Esophagus squamous epithelium (tissue), 5 donors: ENCODE results near the gene CACNA2D3. TPM values are rescaled to one million over a fixed set of nuclear protein-coding genes. Genes with fewer than 3 reads are reported as not detected.

Experiments
- DNase-seq: peaks from one replicate; lab custom pipeline; 2025; lab: John Stamatoyannopoulos, UW
- H3K27ac ChIP-seq, 4 donors: fragments of 200-600 bp; sonication (generic); one replicate each; pipeline ENCODE4 v1.5.1; 2016 to 2019; ENCODE audit warnings: mild to moderate bottlenecking in 1 of 4
- H3K27me3 ChIP-seq, 4 donors: fragments of 200-600 bp; sonication (generic); 1 replicate in 3 of 4; 2 replicates in 1 of 4; pipeline versions ENCODE4 v1.5.1 to v1.6.0; 2017 to 2021; ENCODE audit warnings: antibody characterized with exemption in 1 of 4
- H3K36me3 ChIP-seq, 3 donors: fragments of 200-600 bp; sonication (generic); one replicate each; pipeline ENCODE4 v1.5.1; 2016 to 2019
- H3K4me1 ChIP-seq, 3 donors: fragments of 200-600 bp; sonication (generic); one replicate each; pipeline ENCODE4 v1.5.1; 2017 to 2019
- H3K4me3 ChIP-seq, 4 donors: fragments of 200-600 bp; sonication (generic); 1 replicate in 3 of 4; 2 replicates in 1 of 4; pipeline ENCODE4 v1.5.1; 2016 to 2019; ENCODE audit warnings: mild to moderate bottlenecking in 2 of 4, moderate library complexity in 1 of 4
- H3K9me3 ChIP-seq, 3 donors: fragments of 200-600 bp; sonication (generic); one replicate each; pipeline ENCODE4 v1.5.1; 2016 to 2019
- POLR2A ChIP-seq, 4 donors: fragments of 450-650 bp; IDR thresholded peaks; one replicate each; pipeline ENCODE4 v1.6.1; 2017; ENCODE audit warnings: antibody characterized with exemption in 4 of 4, mild to moderate bottlenecking in 4 of 4, moderate library complexity in 3 of 4
- WGBS, 2 donors: methylation state at CpG; one replicate each; pipeline ENCODE4 v1.1.5; 2018; 5-methylcytosine and 5-hydroxymethylcytosine counted together
- intact Hi-C: fragments of 100-400 bp; cut with DNase I; formaldehyde crosslinking; loops from one replicate; pipeline ENCODE4 v1.15.0; 2022
- total RNA-seq, 4 donors: library from RNA; depleted of rRNA; stranded (reverse); fragments of >200 nt; gene quantifications; one replicate each; pipeline ENCODE4 v1.1.0, GENCODE V29; 2016
- TF ChIP-seq, protein P1 (sequence below), 6 experiments: fragments of 450-650 bp in 4 of 6; fragments of 200-600 bp in 2 of 6; sonication (generic) in 2 of 6; IDR thresholded peaks; one replicate each; pipeline ENCODE4 v1.5.1; 2016 to 2019; ENCODE audit warnings: antibody characterized with exemption in 6 of 6, mild to moderate bottlenecking in 4 of 6, moderate library complexity in 4 of 6
- donor health status: DM: yes; HTN: yes; CAD: no.

Gene CACNA2D3
- total RNA-seq, 4 donors from 2014 or later = 1.2 to 7.1 (median 5.1) TPM

DNA sequence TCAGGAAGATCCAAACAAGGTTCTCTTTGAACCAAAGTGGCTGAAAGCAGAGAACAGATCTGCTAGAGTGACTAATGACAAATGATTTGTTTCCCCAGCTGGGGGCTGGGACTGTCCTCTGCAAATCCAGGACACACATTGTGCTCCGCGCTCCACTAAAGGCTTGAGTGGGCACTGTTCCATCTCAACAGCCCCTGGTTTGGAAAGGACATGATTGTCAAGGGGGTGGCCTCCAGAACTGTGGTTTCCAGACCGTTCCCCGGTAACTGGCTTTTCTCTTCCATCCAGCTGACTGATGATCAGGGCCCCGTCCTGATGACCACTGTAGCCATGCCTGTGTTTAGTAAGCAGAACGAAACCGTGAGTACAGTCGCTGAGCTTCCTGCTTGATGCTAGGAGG, 714.5 kb downstream of the CACNA2D3 start:
- no peak for DNase-seq
- WGBS, 2 donors = 72 to 79% methylated on average over 5 to 8 of the region's 8 CpGs

DNA sequence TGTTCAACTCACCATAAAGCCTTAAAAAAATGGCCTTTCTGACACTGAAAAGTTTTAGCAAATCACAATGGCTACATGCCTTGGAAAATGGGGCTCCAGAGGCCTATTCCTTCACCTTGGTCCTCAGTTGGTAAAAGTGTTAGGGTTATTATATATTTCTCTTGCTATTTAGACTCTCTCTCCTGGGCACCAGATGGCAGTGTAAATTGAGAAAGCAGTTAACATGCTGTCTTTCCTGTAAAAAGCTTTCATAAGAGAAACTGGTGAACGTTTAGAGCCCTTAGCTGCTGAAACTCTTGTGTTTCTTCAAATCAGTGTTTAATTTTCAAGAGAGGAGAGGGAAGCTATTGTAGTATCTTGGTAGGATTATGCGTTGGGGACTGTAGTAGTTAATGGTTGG, 715.6 kb downstream of the CACNA2D3 start:
- DNase-seq = no peak
- TF ChIP-seq, protein P1, sequence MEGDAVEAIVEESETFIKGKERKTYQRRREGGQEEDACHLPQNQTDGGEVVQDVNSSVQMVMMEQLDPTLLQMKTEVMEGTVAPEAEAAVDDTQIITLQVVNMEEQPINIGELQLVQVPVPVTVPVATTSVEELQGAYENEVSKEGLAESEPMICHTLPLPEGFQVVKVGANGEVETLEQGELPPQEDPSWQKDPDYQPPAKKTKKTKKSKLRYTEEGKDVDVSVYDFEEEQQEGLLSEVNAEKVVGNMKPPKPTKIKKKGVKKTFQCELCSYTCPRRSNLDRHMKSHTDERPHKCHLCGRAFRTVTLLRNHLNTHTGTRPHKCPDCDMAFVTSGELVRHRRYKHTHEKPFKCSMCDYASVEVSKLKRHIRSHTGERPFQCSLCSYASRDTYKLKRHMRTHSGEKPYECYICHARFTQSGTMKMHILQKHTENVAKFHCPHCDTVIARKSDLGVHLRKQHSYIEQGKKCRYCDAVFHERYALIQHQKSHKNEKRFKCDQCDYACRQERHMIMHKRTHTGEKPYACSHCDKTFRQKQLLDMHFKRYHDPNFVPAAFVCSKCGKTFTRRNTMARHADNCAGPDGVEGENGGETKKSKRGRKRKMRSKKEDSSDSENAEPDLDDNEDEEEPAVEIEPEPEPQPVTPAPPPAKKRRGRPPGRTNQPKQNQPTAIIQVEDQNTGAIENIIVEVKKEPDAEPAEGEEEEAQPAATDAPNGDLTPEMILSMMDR (IDR thresholded peaks at IDR 0.05) = peak in 2 of 6 experiments; percentile 18 to 19
- TF ChIP-seq POLR2A (IDR thresholded peaks at IDR 0.05) = no peak
- Histone ChIP-seq H3K4me3 (no peak overlapping the region), H3K27me3 (no peaks in the 10 kb centered on the region), H3K4me1 (no peaks in the 10 kb centered on the region), H3K36me3 (no peaks in the 10 kb centered on the region), H3K9me3 (no peaks in the 10 kb centered on the region), H3K27ac (no peak overlapping the region)
- intact Hi-C loops = no loop called here
- WGBS, 2 donors = 39 to 42% methylated on average over 2 of the region's 2 CpGs

More for the DNA sequence above, 714.5 kb downstream of the CACNA2D3 start:
- no peak overlapping the region for H3K27ac ChIP-seq
- no peaks in the 10 kb centered on the region for H3K4me1 ChIP-seq
- no peaks in the 10 kb centered on the region for H3K36me3 ChIP-seq
- intact Hi-C loops = no loop called here
- TF ChIP-seq, protein P1 (IDR thresholded peaks at IDR 0.05) = no peak
- TF ChIP-seq POLR2A (IDR thresholded peaks at IDR 0.05) = no peak
- H3K27me3 ChIP-seq = no peaks in the 10 kb centered on the region
- no peaks in the 10 kb centered on the region for H3K9me3 ChIP-seq
- no peak overlapping the region for H3K4me3 ChIP-seq

DNA sequence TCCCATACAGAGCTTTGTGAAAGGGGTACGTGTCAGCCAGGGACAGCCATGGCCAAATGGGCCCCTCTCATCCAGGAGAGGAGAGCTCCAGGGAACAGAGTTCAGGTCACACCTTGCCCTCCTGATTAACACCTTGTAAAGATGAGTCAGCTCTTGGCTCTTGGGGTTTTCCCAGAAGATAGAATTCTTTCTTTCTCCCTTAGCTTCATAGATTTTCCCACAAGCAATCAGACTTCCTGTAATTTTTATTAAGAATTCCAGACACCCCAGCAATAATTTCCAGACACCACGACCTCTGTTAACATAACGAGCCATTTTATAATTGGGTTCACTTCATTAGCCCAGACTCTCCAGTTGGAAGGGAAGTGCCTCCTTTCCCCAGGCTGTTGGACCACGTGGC, 719.1 kb downstream of the CACNA2D3 start:
- Histone ChIP-seq H3K27me3 (no peaks in the 10 kb centered on the region), H3K4me3 (no peak overlapping the region), H3K36me3 (no peaks in the 10 kb centered on the region), H3K4me1 (no peaks in the 10 kb centered on the region), H3K27ac (no peak overlapping the region), H3K9me3 (no peaks in the 10 kb centered on the region)
- TF ChIP-seq, protein P1 (IDR thresholded peaks at IDR 0.05) = no peak
- no peak for TF ChIP-seq POLR2A (IDR thresholded peaks at IDR 0.05)
- no peak for DNase-seq
- whole genome bisulfite sequencing, 2 donors = 33 to 42% methylated on average over 4 of the region's 4 CpGs
- intact Hi-C loops = no loop called here

DNA sequence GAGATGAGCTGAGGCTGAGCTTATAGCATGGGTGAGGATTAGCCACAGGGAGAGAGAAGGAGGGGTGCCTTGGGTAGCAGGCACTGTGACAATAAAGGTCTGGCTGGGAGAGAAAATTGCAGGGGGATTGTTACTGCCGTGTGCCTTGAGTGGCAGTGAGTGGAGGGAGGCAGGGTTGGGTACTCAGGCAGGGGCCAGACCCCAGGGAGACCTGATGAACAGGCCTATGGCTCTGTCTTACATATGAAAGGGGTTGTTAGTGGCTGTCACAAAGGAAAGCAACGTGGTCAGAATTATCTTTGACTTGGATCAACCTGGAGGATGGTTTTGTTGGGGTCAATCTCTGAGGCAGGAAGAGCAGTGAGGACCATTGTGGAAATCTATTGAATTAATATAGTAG, 721.0 kb downstream of the CACNA2D3 start:
- 52 to 74% methylated on average over 2 of the region's 2 CpGs for whole genome bisulfite sequencing, 2 donors
- no peak for TF ChIP-seq POLR2A (IDR thresholded peaks at IDR 0.05)
- TF ChIP-seq, protein P1 (IDR thresholded peaks at IDR 0.05) = no peak
- Histone ChIP-seq H3K36me3 (no peaks in the 10 kb centered on the region), H3K27ac (no peak overlapping the region), H3K9me3 (no peaks in the 10 kb centered on the region), H3K4me3 (no peak overlapping the region), H3K4me1 (no peaks in the 10 kb centered on the region), H3K27me3 (no peaks in the 10 kb centered on the region)
- no peak for DNase-seq
- intact Hi-C loops = no loop called here

DNA sequence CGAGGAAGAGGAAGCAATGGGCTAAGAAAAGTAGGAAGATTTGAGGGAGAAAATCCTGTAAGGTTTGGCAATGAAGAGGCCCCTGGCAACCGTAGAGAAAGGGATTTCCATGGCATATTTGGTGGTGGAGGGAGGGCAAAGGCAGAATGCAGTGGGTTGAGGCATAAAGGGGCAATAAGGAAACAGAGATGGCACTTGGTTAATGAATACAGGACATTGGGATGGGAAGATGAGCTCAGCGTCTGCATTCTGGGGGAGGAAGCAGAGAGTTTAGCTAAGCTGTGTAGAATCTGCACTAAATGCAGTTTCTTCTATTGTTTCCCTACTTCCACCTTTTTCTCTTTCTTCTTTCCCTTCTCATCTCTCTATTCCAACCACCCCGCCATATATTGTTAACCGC, 721.9 kb downstream of the CACNA2D3 start:
- TF ChIP-seq, protein P1 (IDR thresholded peaks at IDR 0.05) = no peak
- TF ChIP-seq POLR2A (IDR thresholded peaks at IDR 0.05) = no peak
- H3K4me3 ChIP-seq = no peak overlapping the region
- DNase-seq = no peak
- H3K36me3 ChIP-seq = no peaks in the 10 kb centered on the region
- no peaks in the 10 kb centered on the region for H3K9me3 ChIP-seq
- no peaks in the 10 kb centered on the region for H3K4me1 ChIP-seq
- intact Hi-C loops = no loop called here
- no peaks in the 10 kb centered on the region for H3K27me3 ChIP-seq
- 86 to 92% methylated on average over 5 of the region's 5 CpGs for WGBS, 2 donors
- H3K27ac ChIP-seq = no peak overlapping the region
